GM12878 (cell line): ENCODE measurements around the gene IVL. TPM values are rescaled to one million over a fixed set of nuclear protein-coding genes. Genes with fewer than 3 reads are reported as not detected.

Experiments used
- ATF3 ChIP-seq: IDR thresholded peaks from 2 replicates; pipeline ENCODE4 v1.6.1; 2011; ENCODE audit warnings: low read depth, mild to moderate bottlenecking, low read length, moderate library complexity, borderline replicate concordance; ENCODE audit errors: extremely low read depth
- BCL11A ChIP-seq: IDR thresholded peaks from 2 replicates; pipeline ENCODE4 v1.6.1; 2011; ENCODE audit warnings: low read depth, low read length
- CBX3 ChIP-seq: fragments of 200-600 bp; sonication (generic); IDR thresholded peaks from 2 replicates; pipeline ENCODE4 v1.6.1; 2016; ENCODE audit warnings: low read depth, borderline replicate concordance
- CREB1 ChIP-seq: IDR thresholded peaks from 2 replicates; pipeline ENCODE4 v1.6.1; 2012; ENCODE audit warnings: low read depth, mild to moderate bottlenecking, inconsistent platforms
- CREM ChIP-seq: IDR thresholded peaks from 2 replicates; pipeline ENCODE4 v1.6.1; 2014; ENCODE audit warnings: antibody characterized with exemption, low read depth
- DPF2 ChIP-seq: fragments of 450-650 bp; IDR thresholded peaks from 2 replicates; pipeline ENCODE4 v1.6.1; 2017; ENCODE audit warnings: mild to moderate bottlenecking
- ETV6 ChIP-seq, 2 experiments: fragments of 450-650 bp in 1 of 2; IDR thresholded peaks in 1 of 2; conservative IDR thresholded peaks in 1 of 2; 2 replicates each; pipeline ENCODE4 v1.6.1; 2014; ENCODE audit warnings: antibody characterized with exemption in 1 of 2, borderline replicate concordance in 1 of 2, low read depth in 1 of 2, mild to moderate bottlenecking in 1 of 2, moderate library complexity in 1 of 2
- FOXM1 ChIP-seq: IDR thresholded peaks from 2 replicates; pipeline ENCODE4 v1.6.1; 2012; ENCODE audit warnings: low read depth, mild to moderate bottlenecking, inconsistent platforms, low read length, moderate library complexity
- IKZF1 ChIP-seq: fragments of 450-650 bp; conservative IDR thresholded peaks from 2 replicates; pipeline ENCODE4 v1.6.1; 2017; ENCODE audit warnings: antibody characterized with exemption, mild to moderate bottlenecking
- MTA3 ChIP-seq: IDR thresholded peaks from 2 replicates; pipeline ENCODE4 v1.6.1; 2012; ENCODE audit warnings: low read length, inconsistent platforms, borderline replicate concordance
- MXI1 ChIP-seq: fragments of 150-350 bp; IDR thresholded peaks from 2 replicates; pipeline ENCODE4 v1.6.1; 2011; ENCODE audit warnings: low read depth, mild to moderate bottlenecking, inconsistent platforms, low read length, improper control_type of control experiment
- NFIC ChIP-seq: IDR thresholded peaks from 2 replicates; pipeline ENCODE4 v1.6.1; 2012; ENCODE audit warnings: low read depth, mild to moderate bottlenecking, inconsistent platforms, low read length, moderate library complexity
- NR2F1 ChIP-seq: fragments of 450-650 bp; conservative IDR thresholded peaks from 2 replicates; pipeline ENCODE4 v1.6.1; 2017; ENCODE audit warnings: mild to moderate bottlenecking
- POLR2AphosphoS5 ChIP-seq: IDR thresholded peaks from 2 replicates; pipeline ENCODE4 v1.6.1; 2011; ENCODE audit warnings: mild to moderate bottlenecking, low read length, inconsistent platforms
- PRDM15 ChIP-seq: fragments of 450-650 bp; formaldehyde crosslinking; IDR thresholded peaks from 2 replicates; pipeline ENCODE4 v1.4.0; 2020; ENCODE audit warnings: mild to moderate bottlenecking, moderate library complexity
- SMARCA5 ChIP-seq: fragments of 450-650 bp; IDR thresholded peaks from 2 replicates; pipeline ENCODE4 v1.6.1; 2017; ENCODE audit warnings: mild to moderate bottlenecking
- ZNF24 ChIP-seq: fragments of 450-650 bp; IDR thresholded peaks from 2 replicates; pipeline ENCODE4 v1.6.1; 2017; ENCODE audit warnings: antibody characterized with exemption, mild to moderate bottlenecking
- ZZZ3 ChIP-seq: IDR thresholded peaks from 2 replicates; pipeline ENCODE4 v1.6.1; 2011; ENCODE audit warnings: low read depth; ENCODE audit not compliant: control insufficient read depth, insufficient read length
- polyA plus RNA-seq, 11 experiments: library from polyadenylated mRNA; depleted of rRNA in 4 of 11; unstranded in 6 of 11; stranded (reverse) in 5 of 11; fragments of >200 nt; fragmentation: Nextera tagmentation in 4 of 11; fragmentation: Illumina TruSeq in 1 of 11; extraction: Ambion mirVana in 4 of 11; extraction: Trizol in 1 of 11; gene quantifications; 1 replicate in 1 of 11; 2 replicates in 10 of 11; pipeline versions ENCODE4 v1.2.1 to v1.2.3, GENCODE V29; 2011 to 2016; ENCODE audit warnings: inconsistent platforms in 2 of 11, missing spikeins in 2 of 11, low read depth in 1 of 11
- total RNA-seq, 4 experiments: library from RNA; depleted of rRNA in 3 of 4; stranded (reverse); fragments of >200 nt in 3 of 4; fragmentation: Illumina TruSeq in 1 of 4; extraction: Trizol in 1 of 4; gene quantifications; 2 replicates each; pipeline versions ENCODE4 v1.2.1 to v1.2.3, GENCODE V29; 2013 to 2021

IVL gene
- total and polyA plus RNA-seq, 10 of the 15 experiments (the other 5 are each of a cell fraction or from before 2014, with no cell fraction given) = 1.4 to 20.3 (median 13.4) TPM

GRCh38 chr1:152907686-152908601, at the start of gene IVL (continued):
- no peak for TF ChIP-seq SMARCA5
- TF ChIP-seq CREB1 = peak; percentile 21; the same call in 1 of the 2 replicates
- peak; percentile 64 for TF ChIP-seq IKZF1
- peak; percentile 56; the same call in 1 of the 2 replicates for TF ChIP-seq BCL11A
- peak; percentile 63 for TF ChIP-seq DPF2
- peak; percentile 70; the same call in 1 of the 2 replicates for TF ChIP-seq FOXM1
- no peak for TF ChIP-seq CBX3
- TF ChIP-seq NR2F1 = peak; percentile 73
- peak; percentile 53; the same call in 1 of the 2 replicates for TF ChIP-seq CREM
- TF ChIP-seq ATF3 = no peak
- peak in 1 of 2 experiments; percentile 89; a peak in 2 of 4 replicates for TF ChIP-seq ETV6 (conservative IDR thresholded peaks at IDR 0.05 in 1 of 2, IDR thresholded peaks at IDR 0.05 in 1 of 2; ENCODE audit: borderline replicate concordance in 1 of 2, low read depth in 1 of 2)
- TF ChIP-seq PRDM15 (CRISPR knock-in tag) = no peak
- TF ChIP-seq MXI1 = no peak
- TF ChIP-seq ZZZ3 = no peak
- no peak for TF ChIP-seq ZNF24
- TF ChIP-seq MTA3 = peak; percentile 67; the same call in 1 of the 2 replicates
- peak; percentile 87 for TF ChIP-seq NFIC
- no peak for TF ChIP-seq POLR2AphosphoS5
